Measurements from ENCODE around the gene PRM1.
"Not testable (repeated sequence)": the region's sequence is repeated elsewhere in the genome, so short reads cannot be mapped to it uniquely, and the experiment has no call there.

DNA sequence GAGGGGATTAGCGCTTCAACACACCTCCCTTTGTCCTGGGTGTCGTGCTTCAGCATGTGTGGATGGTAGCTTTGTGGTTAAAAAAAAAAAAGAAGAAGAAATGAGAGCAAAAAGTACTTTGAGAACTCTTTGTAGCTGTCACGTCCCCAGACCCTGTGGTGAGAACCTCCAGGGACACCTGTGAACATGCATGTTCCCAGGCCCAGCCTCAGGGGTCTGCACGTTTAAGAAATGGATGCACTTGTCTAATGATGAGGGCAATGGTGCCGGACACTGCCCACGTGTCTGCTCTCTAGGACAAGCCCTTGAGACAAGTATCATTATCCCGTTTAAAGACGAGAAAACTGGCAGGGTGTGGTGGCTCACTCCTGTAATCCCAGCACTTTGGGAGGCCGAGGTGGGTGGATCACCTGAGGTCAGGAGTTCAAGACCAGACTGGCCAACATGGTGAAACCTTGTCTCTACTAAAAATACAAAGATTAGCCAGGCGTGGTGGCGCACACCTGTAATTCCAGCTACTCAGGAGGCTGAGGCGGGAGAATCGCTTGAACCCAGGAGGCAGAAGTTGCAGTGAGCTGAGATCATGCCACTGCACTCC is 17.9 kb upstream of the PRM1 start:
- not testable (repeated sequence) for TF ChIP-seq CTCF, POLR2A (IDR thresholded peaks at IDR 0.05)
